Activated CD8-positive, alpha-beta memory T cell treated with anti-CD3 and anti-CD28 coated beads, Interleukin-2, amount 50 U/mL, for 24 hours (primary cell): Measurements from ENCODE around the gene LRRC8E.

ENCODE experiments used
- DNase-seq: peaks from one replicate; pipeline ENCODE4 v3.0.0-alpha.2; 2020; ENCODE audit errors: extremely low read depth

The LRRC8E gene

GRCh38 chr19:7868326-7868670 lies 20.0 kb upstream of the LRRC8E start:
- no peak for DNase-seq

GRCh38 chr19:7868671-7869452 lies 19.4 kb upstream of the LRRC8E start:
- DNase-seq, result peak; percentile 28

DNA sequence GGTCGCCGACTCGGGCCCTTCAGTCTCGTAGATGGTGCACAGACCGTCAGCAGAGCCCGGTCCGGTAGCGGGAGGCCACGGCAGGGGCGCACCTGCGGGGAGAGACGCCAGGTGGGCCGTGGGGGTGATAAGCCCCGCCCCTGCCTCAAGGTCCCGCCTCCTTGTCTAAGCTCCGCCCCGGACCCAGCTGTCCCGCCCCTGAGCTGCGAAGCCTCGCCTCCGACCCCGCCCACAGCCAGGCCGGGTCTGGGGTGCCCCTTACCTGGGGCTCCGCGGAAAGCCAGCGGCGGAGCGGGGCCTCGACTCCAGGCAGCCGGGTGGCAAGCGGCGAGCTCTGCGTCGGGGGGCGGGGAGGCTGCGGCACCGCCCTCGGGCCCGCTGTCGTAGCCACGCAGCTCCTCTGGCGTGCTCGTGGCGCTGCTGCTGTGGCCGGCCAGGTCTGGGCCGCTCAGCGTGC lies 18.8 kb upstream of the LRRC8E start:
- peak; percentile 21 for DNase-seq

DNA sequence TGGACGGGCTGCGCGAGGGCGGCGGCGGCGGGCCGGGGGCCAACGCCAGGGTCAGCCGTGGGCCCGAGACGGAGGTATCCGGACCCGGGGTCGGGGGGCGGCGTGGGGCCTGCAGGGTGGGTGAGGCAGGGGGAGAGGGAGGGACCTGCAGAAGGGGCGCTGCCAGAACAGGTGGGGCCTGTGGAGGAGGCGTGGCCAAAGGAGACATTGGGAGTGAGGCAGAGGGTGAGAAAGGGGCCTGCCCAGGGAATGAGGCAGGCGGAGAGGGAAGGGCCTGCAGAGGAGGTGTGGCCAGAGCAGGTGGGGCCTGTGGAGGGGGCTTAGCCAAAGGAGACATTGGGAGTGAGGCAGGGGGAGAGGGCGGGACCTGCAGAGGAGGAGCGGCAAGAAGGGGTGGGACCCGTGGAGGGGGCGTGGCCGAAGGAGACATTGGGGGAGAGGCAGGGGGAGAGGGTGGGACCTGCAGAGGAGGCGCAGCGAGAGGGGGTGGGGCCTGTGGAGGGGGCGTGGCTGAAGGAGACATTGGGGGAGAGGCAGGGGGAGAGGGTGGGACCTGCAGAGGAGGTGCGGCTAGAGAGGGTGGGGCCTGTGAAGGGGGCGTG lies 18.3 kb upstream of the LRRC8E start:
- no peak for DNase-seq

GRCh38 chr19:7870571-7871436 lies 17.5 kb upstream of the LRRC8E start:
- peak; percentile 5 for DNase-seq

- DNase-seq, result peak; percentile 44
Measured at GRCh38 chr19:7871437-7872305, 16.6 kb upstream of the LRRC8E start.

DNA sequence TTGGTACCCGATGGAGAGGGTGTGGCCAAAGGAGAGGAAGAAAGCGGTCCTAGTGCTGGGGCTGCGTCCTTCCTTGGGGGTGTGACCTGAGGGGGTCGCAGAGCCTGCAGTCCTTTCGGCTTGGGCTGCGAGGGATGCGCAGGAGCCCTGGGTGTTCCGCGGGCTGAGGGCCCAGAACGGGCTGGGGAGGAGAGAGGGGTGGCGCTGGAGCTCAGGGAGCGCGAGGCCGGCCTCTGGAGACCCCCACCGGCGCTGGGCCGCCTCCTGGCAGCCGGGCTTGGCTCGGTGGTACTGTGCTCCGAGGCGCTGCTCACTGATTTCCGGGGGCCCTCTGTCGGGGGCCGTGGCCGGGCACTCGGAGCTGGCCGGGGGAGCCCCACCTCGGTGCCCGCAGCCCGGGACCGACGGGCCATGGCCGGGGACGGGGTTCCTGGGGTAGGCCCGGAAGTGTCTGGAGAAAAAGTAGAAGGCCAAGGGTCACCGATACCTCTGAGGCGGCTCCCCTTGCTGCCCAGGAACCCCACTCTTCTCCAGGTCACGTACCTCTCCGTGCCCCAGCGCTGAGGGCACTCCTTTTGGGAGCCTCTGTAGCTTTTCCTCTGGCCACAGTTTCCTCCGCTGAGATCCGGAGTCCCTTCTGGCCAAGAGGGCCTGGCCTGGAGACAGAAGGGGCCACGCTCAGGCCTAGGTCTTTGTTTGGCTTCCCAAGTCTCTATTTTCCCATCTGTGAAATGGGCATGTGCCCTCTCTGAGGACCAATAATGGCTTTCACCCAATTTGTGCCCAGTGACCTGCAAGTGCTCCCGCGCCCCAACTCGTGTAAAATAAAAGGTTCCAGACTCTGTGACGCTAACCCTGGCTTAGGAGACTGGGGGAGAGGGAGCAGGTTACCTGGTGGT lies 15.8 kb upstream of the LRRC8E start:
- no peak for DNase-seq

- DNase-seq, result no peak
Measured at GRCh38 chr19:7873304-7874075, 14.8 kb upstream of the LRRC8E start.

GRCh38 chr19:7874076-7874896 lies 14.0 kb upstream of the LRRC8E start, which contains the start of gene PRR36:
Gene PRR36, minus strand, starts transcription at chr19:7874390. Its CDS starts 701 bp downstream, at chr19:7873689.
- DNase-seq, result no peak

DNA sequence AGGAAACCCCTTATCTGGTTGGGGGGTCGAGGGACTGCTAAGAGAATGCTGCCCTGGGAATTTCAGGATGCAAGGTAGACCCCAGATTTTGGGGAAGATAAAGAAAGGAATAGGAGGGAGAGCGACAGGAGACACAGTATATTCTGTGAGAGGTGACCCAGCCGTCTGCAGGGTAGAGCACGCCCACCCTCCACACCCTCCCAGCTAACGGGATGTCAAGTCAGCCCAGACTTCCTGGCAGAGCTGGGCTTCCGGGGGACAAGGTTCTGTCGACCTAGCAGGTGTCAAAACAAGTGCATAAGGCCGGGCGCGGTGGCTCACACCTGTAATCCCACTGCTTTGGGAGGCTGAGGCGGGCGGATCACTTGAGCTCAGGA lies 13.4 kb upstream of the LRRC8E start:
- no peak for DNase-seq

- no peak for DNase-seq
Measured at GRCh38 chr19:7877249-7877836, 11.0 kb upstream of the LRRC8E start.

GRCh38 chr19:7879111-7879807 lies 9.1 kb upstream of the LRRC8E start:
- no peak for DNase-seq

- DNase-seq, result no peak
Measured at GRCh38 chr19:7879836-7880235, 8.5 kb upstream of the LRRC8E start.

- DNase-seq, result no peak
Measured at GRCh38 chr19:7881910-7882309, 6.4 kb upstream of the LRRC8E start.

DNA sequence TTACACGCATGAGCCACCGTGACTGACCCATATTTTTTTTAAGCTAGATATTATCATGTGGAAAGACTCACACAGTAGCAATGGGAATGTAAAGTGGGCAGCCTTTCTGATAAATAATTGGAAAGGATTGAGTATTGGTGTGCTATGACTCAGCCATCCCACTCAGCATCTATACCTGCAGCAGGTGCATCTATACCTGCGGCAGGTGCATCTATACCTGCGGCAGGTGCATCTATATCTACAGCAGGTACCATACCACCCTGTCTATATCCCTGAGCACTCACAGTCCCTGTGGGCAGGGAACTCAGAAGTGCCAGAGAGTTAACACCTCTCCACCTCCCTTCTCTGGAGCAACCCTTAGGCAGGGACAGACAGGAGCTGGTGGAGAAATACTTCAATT lies 5.2 kb upstream of the LRRC8E start:
- no peak for DNase-seq

GRCh38 chr19:7883796-7884570 lies 4.3 kb upstream of the LRRC8E start:
- no peak for DNase-seq

DNA sequence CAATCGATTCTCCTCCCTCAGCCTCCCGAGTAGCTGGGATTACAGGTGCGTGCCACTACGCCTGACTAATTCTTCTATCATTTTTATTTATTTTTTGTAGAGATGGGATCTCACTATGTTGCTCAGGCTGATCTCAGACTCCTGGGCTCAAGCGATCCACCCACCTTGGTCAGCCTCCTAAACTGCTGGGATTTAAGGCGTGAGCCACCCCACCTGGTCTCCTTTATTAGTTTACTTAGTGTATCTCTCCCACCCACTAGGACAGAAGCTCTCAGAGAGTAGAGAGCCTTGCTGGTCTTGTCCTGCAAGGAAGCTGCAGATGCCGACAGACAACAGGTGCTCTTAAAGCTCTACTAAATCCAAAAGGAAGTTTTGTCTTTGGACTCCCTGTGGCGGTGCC lies 2.5 kb upstream of the LRRC8E start:
- no peak for DNase-seq
